Measurements from ENCODE around the gene BAMBI. TPM values are rescaled to one million over a fixed set of nuclear protein-coding genes. Genes with fewer than 3 reads are reported as not detected.

BAMBI gene
- total RNA-seq, 3 donors from 2014 or later (not counting 1 experiment from before 2014, with no cell fraction given): 0.70 to 0.95 (median 0.94) TPM

- H3K36me3 Mint-ChIP-seq: no peaks in the 10 kb centered on the region
- no peaks in the 10 kb centered on the region for H3K36me3 ChIP-seq (ENCODE audit: control insufficient read depth, insufficient read depth, low read length)
- no peaks in the 10 kb centered on the region for H3K9me3 ChIP-seq (ENCODE audit: control insufficient read depth, insufficient read depth, low read length)
- 84% methylated on average over 7 of the region's 9 CpGs for WGBS (ENCODE audit: insufficient coverage)
- intact Hi-C loops (cut with micrococcal nuclease): no loop called here
- H3K4me1 ChIP-seq (ENCODE audit: control insufficient read depth, insufficient read depth, low read length): no peaks in the 10 kb centered on the region
- no peak overlapping the region for H3K27ac ChIP-seq (ENCODE audit: low read length)
- TF ChIP-seq CTCF (IDR thresholded peaks at IDR 0.05): no peak
- H3K4me3 Mint-ChIP-seq: no peak overlapping the region
- no peaks in the 10 kb centered on the region for H3K9me3 Mint-ChIP-seq
- no peaks in the 10 kb centered on the region for H3K27me3 ChIP-seq (ENCODE audit: control insufficient read depth, insufficient read depth, low read length)
- H3K4me3 ChIP-seq (ENCODE audit: low read length): no peak overlapping the region
- no peaks in the 10 kb centered on the region for H3K4me1 Mint-ChIP-seq
- no peak for ATAC-seq
- no peak overlapping the region for H3K27ac Mint-ChIP-seq
- DNase-seq: no peak
- H3K27me3 Mint-ChIP-seq (ENCODE audit: low read depth in 2 of 2): peaks cover 7 to 11% of the 10 kb centered on the region in 2 donors
Measured at GRCh38 chr10:28709001-28709710, 31.8 kb downstream of the BAMBI start.

- no peak for TF ChIP-seq CTCF (IDR thresholded peaks at IDR 0.05)
- Histone ChIP-seq H3K27me3 (ENCODE audit: control insufficient read depth, insufficient read depth, low read length) (no peaks in the 10 kb centered on the region), H3K9me3 (ENCODE audit: control insufficient read depth, insufficient read depth, low read length) (no peaks in the 10 kb centered on the region), H3K36me3 (ENCODE audit: control insufficient read depth, insufficient read depth, low read length) (no peaks in the 10 kb centered on the region), H3K27ac (ENCODE audit: low read length) (no peak overlapping the region), H3K4me3 (ENCODE audit: low read length) (no peak overlapping the region), H3K4me1 (ENCODE audit: control insufficient read depth, insufficient read depth, low read length) (no peaks in the 10 kb centered on the region)
- H3K36me3 Mint-ChIP-seq: no peaks in the 10 kb centered on the region
- intact Hi-C loops (cut with micrococcal nuclease): no loop called here
- no peaks in the 10 kb centered on the region for H3K4me1 Mint-ChIP-seq
- 75% methylated on average over 6 of the region's 6 CpGs for WGBS (ENCODE audit: insufficient coverage)
- no peak overlapping the region for H3K4me3 Mint-ChIP-seq
- H3K27me3 Mint-ChIP-seq (ENCODE audit: low read depth in 2 of 2): peaks cover 7 to 11% of the 10 kb centered on the region in 2 donors
- no peak overlapping the region for H3K27ac Mint-ChIP-seq
- ATAC-seq (no peak), DNase-seq (no peak)
- no peaks in the 10 kb centered on the region for H3K9me3 Mint-ChIP-seq
Measured at GRCh38 chr10:28710202-28710886, 33.0 kb downstream of the BAMBI start.

DNA sequence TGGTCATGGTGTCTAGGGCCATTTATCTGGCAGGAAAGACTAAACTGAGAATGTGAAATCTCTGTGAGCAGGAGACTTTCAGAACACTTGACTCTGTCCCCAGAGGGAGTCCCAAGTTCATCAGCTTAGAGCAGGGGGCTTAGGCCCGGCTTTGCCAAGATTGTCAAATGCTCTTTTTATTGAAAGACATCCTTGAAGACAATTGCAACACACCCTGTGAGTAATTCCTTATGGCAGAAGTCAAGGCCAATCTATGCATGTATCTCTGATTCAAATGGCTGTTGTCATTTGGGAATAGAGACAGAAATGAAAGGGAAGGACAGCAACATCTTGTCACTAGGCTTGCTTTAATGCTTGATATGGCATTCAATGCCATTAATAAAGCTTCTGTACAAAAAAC lies 33.7 kb downstream of the BAMBI start:
- no peak overlapping the region for H3K4me3 Mint-ChIP-seq

More for the DNA sequence above, 33.7 kb downstream of the BAMBI start:
- TF ChIP-seq CTCF (IDR thresholded peaks at IDR 0.05): no peak
- Histone ChIP-seq H3K4me3 (ENCODE audit: low read length) (no peak overlapping the region), H3K27me3 (ENCODE audit: control insufficient read depth, insufficient read depth, low read length) (no peaks in the 10 kb centered on the region), H3K4me1 (ENCODE audit: control insufficient read depth, insufficient read depth, low read length) (no peaks in the 10 kb centered on the region), H3K27ac (ENCODE audit: low read length) (no peak overlapping the region), H3K9me3 (ENCODE audit: control insufficient read depth, insufficient read depth, low read length) (no peaks in the 10 kb centered on the region), H3K36me3 (ENCODE audit: control insufficient read depth, insufficient read depth, low read length) (no peaks in the 10 kb centered on the region)
- H3K27me3 Mint-ChIP-seq (ENCODE audit: low read depth in 2 of 2): peaks cover 5 to 10% of the 10 kb centered on the region in 2 donors
- no peaks in the 10 kb centered on the region for H3K9me3 Mint-ChIP-seq
- ATAC-seq (no peak), DNase-seq (no peak)
- H3K27ac Mint-ChIP-seq: no peak overlapping the region
- no peaks in the 10 kb centered on the region for H3K4me1 Mint-ChIP-seq
- H3K36me3 Mint-ChIP-seq: no peaks in the 10 kb centered on the region
- WGBS (ENCODE audit: insufficient coverage): 100% methylated on average over 1 of the region's 1 CpG
- intact Hi-C loops (cut with micrococcal nuclease): no loop called here
